ENCODE measurements around the gene P2RX7.

Gene P2RX7

GRCh38 chr12:121111684-121112083 is 21.0 kb upstream of the P2RX7 start:
- DNase-seq, result no peak

GRCh38 chr12:121112496-121112895 is 20.2 kb upstream of the P2RX7 start:
- DNase-seq, result no peak

- no peak for DNase-seq
These were observed 19.6 kb upstream of the P2RX7 start for GRCh38 chr12:121113057-121113456.

- DNase-seq, result no peak
These were observed 18.5 kb upstream of the P2RX7 start for GRCh38 chr12:121114019-121114639.

GRCh38 chr12:121114806-121115205 is 17.9 kb upstream of the P2RX7 start:
- no peak for DNase-seq

GRCh38 chr12:121115530-121115929 is 17.1 kb upstream of the P2RX7 start:
- DNase-seq, result no peak

- no peak for DNase-seq
These were observed 16.1 kb upstream of the P2RX7 start for GRCh38 chr12:121116318-121117225.

- DNase-seq, result no peak
These were observed 15.4 kb upstream of the P2RX7 start for GRCh38 chr12:121117226-121117777.

- DNase-seq, result no peak
These were observed 12.4 kb upstream of the P2RX7 start for GRCh38 chr12:121120323-121120722.

- DNase-seq, result no peak
These were observed 11.5 kb upstream of the P2RX7 start for GRCh38 chr12:121120989-121121755.

GRCh38 chr12:121121805-121122204 is 10.9 kb upstream of the P2RX7 start:
- no peak for DNase-seq

- DNase-seq, result no peak
These were observed 9.2 kb upstream of the P2RX7 start for GRCh38 chr12:121123488-121123887.

- no peak for DNase-seq
These were observed 8.1 kb upstream of the P2RX7 start for GRCh38 chr12:121124402-121125109.

- DNase-seq, result no peak
These were observed 5.2 kb upstream of the P2RX7 start for GRCh38 chr12:121127501-121127900.

GRCh38 chr12:121128908-121129810 is 3.5 kb upstream of the P2RX7 start:
- DNase-seq, result no peak

- DNase-seq, result no peak
These were observed 2.9 kb upstream of the P2RX7 start for GRCh38 chr12:121129811-121130147.

- no peak for DNase-seq
These were observed 1.8 kb upstream of the P2RX7 start for GRCh38 chr12:121130866-121131373.

GRCh38 chr12:121131941-121132341 is 735 bp upstream of the P2RX7 start:
- DNase-seq, result no peak

- no peak for DNase-seq
These were observed 1.2 kb downstream of the P2RX7 start for GRCh38 chr12:121133838-121134237.

- DNase-seq, result no peak
These were observed 2.6 kb downstream of the P2RX7 start for GRCh38 chr12:121135320-121135719.

GRCh38 chr12:121137512-121137911 is 4.8 kb downstream of the P2RX7 start:
- no peak for DNase-seq
